H1 (cell line): ENCODE measurements around the gene MYO1G. TPM values are rescaled to one million over a fixed set of nuclear protein-coding genes. Genes with fewer than 3 reads are reported as not detected.

Experiments used
- CTCF ChIA-PET: fragments of 300-600 bp; sonication (Branson Sonifier 250); formaldehyde crosslinking; loops from one replicate; lab custom pipeline; 2021; ENCODE audit not compliant: partially characterized antibody; lab: Charles Lee
- POLR2A ChIA-PET: fragments of 300-600 bp; sonication (Branson Sonifier 250); formaldehyde crosslinking; loops from one replicate; lab custom pipeline; 2021; ENCODE audit warnings: inconsistent platforms; ENCODE audit not compliant: partially characterized antibody; lab: Charles Lee
- DNase-seq, 2 experiments: peaks; one replicate each; pipeline versions ENCODE4 v3.0.0 to v3.0.0-alpha.2; 2010 to 2022; ENCODE audit warnings: low spot score in 2 of 2, low read depth in 1 of 2, mixed read lengths in 1 of 2
- FAIRE-seq: peaks from 2 replicates; lab custom pipeline; 2011; peaks lifted over from hg19 to GRCh38; lab: Jason Lieb, UNC
- H2AFZ ChIP-seq: 2 replicates; pipeline ENCODE4 v1.8.1; 2012; ENCODE audit warnings: low read length, inconsistent platforms
- H2AK5ac ChIP-seq: 2 replicates; pipeline ENCODE4 v1.6.1; 2013; ENCODE audit warnings: low read depth, low read length
- H2BK120ac ChIP-seq: replicated peaks from 2 replicates; pipeline ENCODE3; 2013; ENCODE audit warnings: low read depth, low read length, inconsistent platforms
- H2BK12ac ChIP-seq: 2 replicates; pipeline ENCODE4 v1.6.1; 2013; ENCODE audit warnings: low read depth, low read length
- H2BK15ac ChIP-seq: 2 replicates; pipeline ENCODE4 v1.6.1; 2013; ENCODE audit warnings: low read length
- H2BK20ac ChIP-seq: 2 replicates; pipeline ENCODE4 v1.6.1; 2013; ENCODE audit warnings: low read length
- H2BK5ac ChIP-seq: 2 replicates; pipeline ENCODE4 v1.6.1; 2013; ENCODE audit warnings: low read depth, low read length
- H3K14ac ChIP-seq: 2 replicates; pipeline ENCODE4 v1.6.1; 2013; ENCODE audit warnings: inconsistent platforms; ENCODE audit not compliant: insufficient read length
- H3K18ac ChIP-seq: 2 replicates; pipeline ENCODE4 v1.6.1; 2013; ENCODE audit warnings: low read length; ENCODE audit errors: extremely low read depth
- H3K23ac ChIP-seq: 2 replicates; pipeline ENCODE4 v1.6.1; 2013; ENCODE audit warnings: inconsistent platforms; ENCODE audit not compliant: insufficient read length
- H3K23me2 ChIP-seq: 2 replicates; pipeline ENCODE4 v1.6.1; 2013; ENCODE audit warnings: low read depth, low read length
- H3K27ac ChIP-seq: 2 replicates; pipeline ENCODE4 v1.6.1; 2011; ENCODE audit warnings: low read depth, low read length, inconsistent platforms
- H3K27me3 ChIP-seq, 4 experiments: replicated peaks in 1 of 4; 1 replicate in 1 of 4; 2 replicates in 3 of 4; pipeline versions ENCODE4 v1.6.1 to v1.8.1; 2011 to 2013; ENCODE audit warnings: low read length in 3 of 4, mild to moderate bottlenecking in 3 of 4, inconsistent platforms in 2 of 4, mixed read lengths in 2 of 4, moderate library complexity in 1 of 4; ENCODE audit not compliant: control insufficient read depth in 3 of 4, insufficient read depth in 3 of 4; ENCODE audit errors: extremely low read depth in 1 of 4
- H3K36me3 ChIP-seq, 4 experiments: 2 replicates each; pipeline versions ENCODE4 v1.6.1 to v1.8.1; 2011 to 2013; ENCODE audit warnings: mild to moderate bottlenecking in 4 of 4, low read length in 3 of 4, moderate library complexity in 2 of 4, control low read depth in 1 of 4, inconsistent platforms in 1 of 4; ENCODE audit not compliant: insufficient read depth in 4 of 4, control insufficient read depth in 2 of 4
- H3K4ac ChIP-seq: replicated peaks from 2 replicates; pipeline ENCODE3; 2013; ENCODE audit warnings: low read length, low read depth, mixed read lengths, inconsistent platforms; ENCODE audit not compliant: insufficient read length
- H3K4me1 ChIP-seq, 4 experiments: replicated peaks in 1 of 4; 1 replicate in 1 of 4; 2 replicates in 3 of 4; pipeline versions ENCODE4 v1.6.1 to v1.8.1; 2011 to 2013; ENCODE audit warnings: low read length in 3 of 4, inconsistent platforms in 2 of 4, mixed read lengths in 1 of 4; ENCODE audit not compliant: insufficient read depth in 4 of 4, control insufficient read depth in 3 of 4
- H3K4me2 ChIP-seq, 2 experiments: 2 replicates each; pipeline versions ENCODE4 v1.6.1 to v1.8.1; 2011 to 2013; ENCODE audit warnings: low read depth in 2 of 2, low read length in 2 of 2, control low read depth in 1 of 2, inconsistent platforms in 1 of 2, mild to moderate bottlenecking in 1 of 2; ENCODE audit not compliant: insufficient read depth in 1 of 2
- H3K4me3 ChIP-seq, 4 experiments: fragments of 200-600, 300-600 bp in 1 of 4; sonication (generic), shearing (Covaris generic), sonication (Bioruptor Twin) in 1 of 4; 2 replicates each; pipeline versions ENCODE4 v1.5.1 to v1.8.1; 2011 to 2016; ENCODE audit warnings: low read length in 4 of 4, low read depth in 3 of 4, control low read depth in 2 of 4, inconsistent platforms in 2 of 4, mild to moderate bottlenecking in 2 of 4, mixed read lengths in 1 of 4, moderate library complexity in 1 of 4; ENCODE audit not compliant: insufficient read depth in 2 of 4; ENCODE audit errors: extremely low read depth in 1 of 4
- H3K56ac ChIP-seq: replicated peaks from 2 replicates; pipeline ENCODE3; 2013; ENCODE audit warnings: low read depth, mild to moderate bottlenecking, mixed read lengths, low read length, inconsistent platforms; ENCODE audit not compliant: insufficient read length
- H3K79me1 ChIP-seq: 2 replicates; pipeline ENCODE4 v1.6.1; 2013; ENCODE audit warnings: low read depth, low read length, control low read depth
- H3K79me2 ChIP-seq, 2 experiments: 2 replicates each; pipeline versions ENCODE4 v1.6.1 to v1.8.1; 2012 to 2013; ENCODE audit warnings: low read length in 2 of 2, mild to moderate bottlenecking in 2 of 2, inconsistent platforms in 1 of 2; ENCODE audit not compliant: insufficient read depth in 2 of 2, control insufficient read depth in 1 of 2
- H3K9ac ChIP-seq, 4 experiments: replicated peaks in 1 of 4; 1 replicate in 1 of 4; 2 replicates in 3 of 4; pipeline versions ENCODE4 v1.6.1 to v1.8.1; 2011 to 2013; ENCODE audit warnings: low read depth in 3 of 4, low read length in 3 of 4, control low read depth in 2 of 4, mild to moderate bottlenecking in 2 of 4, moderate library complexity in 2 of 4, inconsistent platforms in 1 of 4; ENCODE audit errors: extremely low read depth in 1 of 4
- H3K9me3 ChIP-seq, 2 experiments: 2 replicates each; pipeline versions ENCODE4 v1.6.1 to v1.8.1; 2012 to 2013; ENCODE audit warnings: mild to moderate bottlenecking in 2 of 2, moderate library complexity in 2 of 2, control low read depth in 1 of 2, inconsistent platforms in 1 of 2, low read depth in 1 of 2, low read length in 1 of 2, mixed read lengths in 1 of 2; ENCODE audit not compliant: insufficient read depth in 2 of 2
- H4K20me1 ChIP-seq, 2 experiments: replicated peaks in 1 of 2; 2 replicates each; pipeline versions ENCODE3 to v1.8.1; 2011 to 2013; ENCODE audit warnings: inconsistent platforms in 2 of 2, low read length in 2 of 2, mild to moderate bottlenecking in 1 of 2; ENCODE audit not compliant: insufficient read depth in 2 of 2, control insufficient read depth in 1 of 2
- H4K5ac ChIP-seq: 2 replicates; pipeline ENCODE4 v1.6.1; 2013; ENCODE audit warnings: low read length, low read depth, mixed read lengths, inconsistent platforms; ENCODE audit not compliant: insufficient read length
- H4K8ac ChIP-seq: 2 replicates; pipeline ENCODE4 v1.8.0; 2013; ENCODE audit warnings: mild to moderate bottlenecking, moderate library complexity, low read length, inconsistent platforms; ENCODE audit not compliant: insufficient read depth; ENCODE audit errors: extremely low read depth
- H4K91ac ChIP-seq: replicated peaks from 2 replicates; pipeline ENCODE3; 2013; ENCODE audit warnings: low read length, mixed read lengths, inconsistent platforms; ENCODE audit not compliant: insufficient read length
- BRCA1 ChIP-seq: IDR thresholded peaks from 2 replicates; pipeline ENCODE4 v1.6.1; 2012; ENCODE audit warnings: low read depth, low read length, improper control_type of control experiment
- WGBS, 2 experiments: shearing (Covaris generic) in 1 of 2; methylation state at CpG; one replicate each; pipeline versions ENCODE4 v1.1.6 to v1.1.7; 2013 to 2015; ENCODE audit warnings: low lambda C conversion rate in 2 of 2, mixed read lengths in 2 of 2, inconsistent platforms in 1 of 2, low coverage in 1 of 2, missing lambda C conversion rate in 1 of 2; ENCODE audit not compliant: insufficient replicate concordance in 2 of 2, insufficient coverage in 1 of 2, insufficient read length in 1 of 2; ENCODE audit errors: extremely low coverage in 1 of 2, missing lambda C conversion rate in 1 of 2; 5-methylcytosine and 5-hydroxymethylcytosine counted together
- polyA plus RNA-seq, 7 experiments: library from polyadenylated mRNA; depleted of rRNA in 3 of 7; stranded (reverse) in 5 of 7; unstranded in 2 of 7; fragments of >200 nt in 5 of 7; fragments of 200-250 nt in 2 of 7; gene quantifications; 1 replicate in 5 of 7; 2 replicates in 1 of 7; 4 replicates in 1 of 7; pipeline versions ENCODE4 v1.2.1 to v1.2.3, GENCODE V29; 2011 to 2013; ENCODE audit warnings: missing spikeins in 2 of 7, mixed read lengths in 2 of 7
- total RNA-seq: library from RNA; stranded (reverse); fragmentation: NEBNext Ultra II Directional; extraction: Animal tissue kit (Norgen Biotek cat#: 25700); gene quantifications from 2 replicates; pipeline ENCODE4 v1.2.1, GENCODE V29; 2021

MYO1G gene
- total and polyA plus RNA-seq, 2 of the 8 experiments (the other 6 are each of a cell fraction or from before 2014, with no cell fraction given) = 0.08 to 0.19 TPM

GRCh38 chr7:45007571-45008328, 28.9 kb upstream of the MYO1G start:
- Histone ChIP-seq H3K23ac (no peak overlapping the region), H2BK15ac (no peak overlapping the region), H3K56ac (no peak overlapping the region), H3K4ac (no peak overlapping the region), H3K27me3 (no peaks in the 10 kb centered on the region), H4K20me1 (peaks cover 0 to 5% of the 10 kb centered on the region in 2 experiments), H2AFZ (no peak overlapping the region), H3K4me1 (no peaks in the 10 kb centered on the region), H4K5ac (no peak overlapping the region), H2AK5ac (no peak overlapping the region), H3K27ac (no peak overlapping the region), H2BK5ac (no peak overlapping the region), H2BK20ac (no peak overlapping the region), H3K4me2 (no peak overlapping the region), H2BK120ac (no peak overlapping the region), H3K79me1 (peaks cover 3% of the 10 kb centered on the region; the same call in 1 of the 2 replicates), H3K23me2 (no peaks in the 10 kb centered on the region), H3K9me3 (no peaks in the 10 kb centered on the region), H4K8ac (no peak overlapping the region), H3K79me2 (peaks cover 0 to 24% of the 10 kb centered on the region in 2 experiments; a peak in 2 of 4 replicates), H3K4me3 (no peak overlapping the region), H2BK12ac (no peak overlapping the region), H3K14ac (no peak overlapping the region), H3K36me3 (no peaks in the 10 kb centered on the region; a peak in 1 of 8 replicates), H3K18ac (no peak overlapping the region), H3K9ac (no peak overlapping the region), H4K91ac (no peak overlapping the region)
- 97% methylated on average over 7 of the region's 7 CpGs; no CpG with 5 or more reads in 1 of the 2 experiments for WGBS, 2 experiments
- DNase-seq = no peak
- ChIA-PET POLR2A (interaction anchor here (0.7 to 1.7 kb wide), 4 partner anchors 18 to 437 kb away, joined by 3 to 5 read pairs (median 4); no protein-coding TSS in a partner anchor), CTCF (interaction anchor here (0.6 to 0.9 kb wide), 4 partner anchors 8 to 406 kb away, joined by 3 read pairs; no protein-coding TSS in a partner anchor)
- no peak for FAIRE-seq
- TF ChIP-seq BRCA1 = no peak
